ENCODE measurements around the gene DTNBP1. TPM values are rescaled to one million over a fixed set of nuclear protein-coding genes. Genes with fewer than 3 reads are reported as not detected.

DTNBP1 gene
- total and polyA plus RNA-seq, 2 donors (not counting 3 experiments of a cell fraction or from before 2014, with no cell fraction given): 24.3 to 28.9 TPM

- no peak overlapping the region for H2AFZ ChIP-seq (ENCODE audit: low read depth, low read length)
- no peak overlapping the region for H3K27ac ChIP-seq (ENCODE audit: insufficient read depth, low read depth, low read length)
- intact Hi-C loops (cut with micrococcal nuclease): no loop called here
- no TSS peak for BruUV-seq (replicated peaks)
- H3K4me3 ChIP-seq (replicated peaks in 1 of 3; ENCODE audit: insufficient read depth in 1 of 3, low read depth in 1 of 3, low read length in 3 of 3): no peak overlapping the region
- no peaks in the 10 kb centered on the region for H3K79me2 ChIP-seq (ENCODE audit: control insufficient read depth, insufficient read depth, low read length)
- no peak overlapping the region for H3K4me2 ChIP-seq (ENCODE audit: insufficient read depth, low read length)
- H3K27me3 ChIP-seq (ENCODE audit: control insufficient read depth in 2 of 2, insufficient read depth in 2 of 2, low read length in 2 of 2): no peaks in the 10 kb centered on the region
- H3K9me3 ChIP-seq (replicated peaks; ENCODE audit: control insufficient read depth, insufficient read depth, low read length): no peaks in the 10 kb centered on the region
- no peak overlapping the region for H3K9ac ChIP-seq (replicated peaks; ENCODE audit: extremely low read depth, insufficient read depth, low read length)
- no peak for DNase-seq (ENCODE audit: low read depth, low spot score)
- H4K20me1 ChIP-seq (replicated peaks; ENCODE audit: control insufficient read depth, extremely low read depth, insufficient read depth, low read length): no peaks in the 10 kb centered on the region
- dilution Hi-C loops (cut with MboI; ENCODE audit: extremely low pct_ligation_motif_present, low sequenced_read_pairs): no loop called here
- H3K36me3 ChIP-seq (ENCODE audit: control insufficient read depth in 2 of 2, extremely low read depth in 1 of 2, insufficient read depth in 2 of 2, low read length in 2 of 2): no peaks in the 10 kb centered on the region
- no peak for FAIRE-seq
- TF ChIP-seq CTCF (IDR thresholded peaks at IDR 0.05; ENCODE audit: extremely low read depth in 1 of 2, insufficient read depth in 1 of 2, low read depth in 1 of 2, low read length in 2 of 2) (no peak), JUN (IDR thresholded peaks at IDR 0.05; ENCODE audit: borderline replicate concordance, insufficient read depth, insufficient read length, low read depth) (no peak), GATA2 (IDR thresholded peaks at IDR 0.05; ENCODE audit: insufficient read depth, insufficient read length, low read depth, low read length) (no peak), FOS (IDR thresholded peaks at IDR 0.05; ENCODE audit: borderline replicate concordance, insufficient read depth, low read length) (no peak), POLR2A (IDR thresholded peaks at IDR 0.05; ENCODE audit: low read depth, low read length) (no peak), MAX (IDR thresholded peaks at IDR 0.05; ENCODE audit: insufficient read depth, insufficient read length) (no peak), MYC (IDR thresholded peaks at IDR 0.05; ENCODE audit: low read depth, low read length) (no peak), POLR2AphosphoS5 (IDR thresholded peaks at IDR 0.05; ENCODE audit: insufficient read depth, low read depth, low read length) (no peak), EZH2 (IDR thresholded peaks at IDR 0.05; ENCODE audit: borderline replicate concordance, low read depth, low read length, severe bottlenecking) (no peak)
- H3K4me1 ChIP-seq (ENCODE audit: control insufficient read depth, extremely low read depth, insufficient read depth, low read length): peaks cover 13% of the 10 kb centered on the region
- POLR2A ChIA-PET: no interaction called here
- CTCF ChIA-PET: interaction anchor here (1.1 kb wide), 1 partner anchor 25 kb away, joined by 3 read pairs; no protein-coding TSS in a partner anchor
- no peaks in the 10 kb centered on the region for H3K9me1 ChIP-seq (replicated peaks; ENCODE audit: control insufficient read depth, extremely low read depth, insufficient read depth, low read length)
These were observed 58.0 kb downstream of the DTNBP1 start for GRCh38 chr6:15604843-15605242.
